Fibroblast of pulmonary artery (primary cell): Measurements from ENCODE around the gene UAP1L1.

Experiments used
- DNase-seq: peaks from one replicate; pipeline ENCODE4 v3.0.0-alpha.2; 2010; ENCODE audit warnings: low read depth
- H3K4me3 ChIP-seq: replicated peaks from 2 replicates; pipeline ENCODE4 v1.5.1; 2011; ENCODE audit warnings: low read depth, mild to moderate bottlenecking, control low read depth, low read length, moderate library complexity
- TF ChIP-seq, protein P1 (sequence below): IDR thresholded peaks from 2 replicates; pipeline ENCODE4 v1.5.1; 2011; ENCODE audit warnings: mild to moderate bottlenecking, control low read depth, low read length, inconsistent platforms; ENCODE audit errors: missing control alignments

UAP1L1 gene

DNA sequence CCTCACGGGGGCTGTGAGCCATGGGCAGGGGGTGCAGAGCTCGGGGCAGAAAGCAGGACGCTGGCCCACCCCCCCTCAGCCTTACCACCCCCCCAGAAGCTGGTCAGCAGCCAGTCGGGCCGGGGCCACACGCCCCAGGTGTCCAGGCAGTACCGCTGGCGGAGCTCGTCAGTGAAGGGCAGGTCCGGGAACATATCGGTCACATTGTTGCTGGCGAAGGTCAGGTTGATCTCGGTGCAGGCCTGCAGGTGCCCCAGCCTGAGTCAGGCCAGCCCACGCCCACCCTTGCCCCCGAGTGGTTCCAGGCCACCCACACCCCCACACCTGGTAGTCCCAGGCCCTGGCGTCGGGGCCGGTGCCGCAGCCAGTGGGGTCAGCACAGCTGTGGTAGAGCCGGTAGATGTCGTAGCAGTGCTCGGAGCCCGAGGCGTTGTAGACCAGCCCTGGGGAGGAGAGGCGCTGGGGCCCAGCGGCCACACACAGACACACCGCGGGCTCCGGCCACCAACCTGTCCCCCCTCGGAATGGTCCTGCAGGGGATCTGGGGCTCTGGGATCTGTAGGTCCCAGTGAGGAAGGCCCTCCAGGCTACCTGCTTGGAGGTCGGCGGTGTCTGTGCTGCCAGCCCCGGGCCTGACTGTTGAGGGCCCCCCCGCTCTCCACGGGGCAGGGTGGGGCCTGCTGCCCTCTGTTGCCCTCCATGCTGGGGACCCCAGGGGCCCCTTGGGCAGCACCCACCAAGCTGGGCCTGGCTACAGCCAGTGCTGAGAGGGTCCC, 34.7 kb downstream of the UAP1L1 start:
- DNase-seq, result no peak
- TF ChIP-seq, protein P1, sequence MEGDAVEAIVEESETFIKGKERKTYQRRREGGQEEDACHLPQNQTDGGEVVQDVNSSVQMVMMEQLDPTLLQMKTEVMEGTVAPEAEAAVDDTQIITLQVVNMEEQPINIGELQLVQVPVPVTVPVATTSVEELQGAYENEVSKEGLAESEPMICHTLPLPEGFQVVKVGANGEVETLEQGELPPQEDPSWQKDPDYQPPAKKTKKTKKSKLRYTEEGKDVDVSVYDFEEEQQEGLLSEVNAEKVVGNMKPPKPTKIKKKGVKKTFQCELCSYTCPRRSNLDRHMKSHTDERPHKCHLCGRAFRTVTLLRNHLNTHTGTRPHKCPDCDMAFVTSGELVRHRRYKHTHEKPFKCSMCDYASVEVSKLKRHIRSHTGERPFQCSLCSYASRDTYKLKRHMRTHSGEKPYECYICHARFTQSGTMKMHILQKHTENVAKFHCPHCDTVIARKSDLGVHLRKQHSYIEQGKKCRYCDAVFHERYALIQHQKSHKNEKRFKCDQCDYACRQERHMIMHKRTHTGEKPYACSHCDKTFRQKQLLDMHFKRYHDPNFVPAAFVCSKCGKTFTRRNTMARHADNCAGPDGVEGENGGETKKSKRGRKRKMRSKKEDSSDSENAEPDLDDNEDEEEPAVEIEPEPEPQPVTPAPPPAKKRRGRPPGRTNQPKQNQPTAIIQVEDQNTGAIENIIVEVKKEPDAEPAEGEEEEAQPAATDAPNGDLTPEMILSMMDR, result no peak
- H3K4me3 ChIP-seq, result no peak overlapping the region

DNA sequence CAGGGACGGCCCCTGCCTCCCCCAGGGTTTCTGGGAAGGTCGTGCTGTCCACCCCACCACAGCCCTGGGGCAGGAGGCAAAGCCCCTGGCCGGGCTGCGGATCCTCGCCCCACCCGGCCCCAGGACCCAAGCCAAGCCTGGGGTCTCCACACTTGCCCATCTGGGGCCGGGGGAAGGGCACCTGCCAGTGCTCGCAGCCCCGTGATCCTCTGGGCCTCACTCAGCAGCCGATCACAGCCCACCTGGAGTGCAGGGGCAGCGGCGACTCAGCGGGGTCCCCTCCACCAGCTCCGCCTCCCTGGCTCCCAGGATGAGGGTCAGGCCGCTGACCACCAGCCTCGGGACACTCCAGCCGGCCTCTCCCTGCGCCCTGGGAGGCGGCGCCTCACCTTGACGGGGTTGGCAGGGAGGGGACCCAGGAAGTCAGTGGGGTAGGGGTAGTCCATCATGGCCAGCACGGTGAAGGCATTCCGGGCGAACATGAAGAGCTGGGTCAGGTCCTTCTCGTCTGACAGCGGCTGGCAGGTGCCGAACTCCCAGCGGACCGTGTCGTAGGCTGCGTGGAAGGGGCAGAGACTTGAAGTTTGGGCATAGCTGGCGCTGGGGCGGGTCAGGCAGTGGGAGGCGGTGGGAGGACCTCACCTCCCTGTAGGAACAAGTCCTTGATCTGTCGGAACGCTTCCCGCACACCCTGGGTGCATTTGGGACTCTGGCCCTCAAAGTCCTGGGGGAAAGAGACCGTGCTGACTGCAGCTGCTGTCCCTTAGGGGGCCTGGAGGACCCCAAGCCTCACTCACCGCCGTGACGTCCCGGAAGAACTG, 35.5 kb downstream of the UAP1L1 start:
- TF ChIP-seq, protein P1, result no peak
- DNase-seq, result no peak
- H3K4me3 ChIP-seq, result no peak overlapping the region

DNA sequence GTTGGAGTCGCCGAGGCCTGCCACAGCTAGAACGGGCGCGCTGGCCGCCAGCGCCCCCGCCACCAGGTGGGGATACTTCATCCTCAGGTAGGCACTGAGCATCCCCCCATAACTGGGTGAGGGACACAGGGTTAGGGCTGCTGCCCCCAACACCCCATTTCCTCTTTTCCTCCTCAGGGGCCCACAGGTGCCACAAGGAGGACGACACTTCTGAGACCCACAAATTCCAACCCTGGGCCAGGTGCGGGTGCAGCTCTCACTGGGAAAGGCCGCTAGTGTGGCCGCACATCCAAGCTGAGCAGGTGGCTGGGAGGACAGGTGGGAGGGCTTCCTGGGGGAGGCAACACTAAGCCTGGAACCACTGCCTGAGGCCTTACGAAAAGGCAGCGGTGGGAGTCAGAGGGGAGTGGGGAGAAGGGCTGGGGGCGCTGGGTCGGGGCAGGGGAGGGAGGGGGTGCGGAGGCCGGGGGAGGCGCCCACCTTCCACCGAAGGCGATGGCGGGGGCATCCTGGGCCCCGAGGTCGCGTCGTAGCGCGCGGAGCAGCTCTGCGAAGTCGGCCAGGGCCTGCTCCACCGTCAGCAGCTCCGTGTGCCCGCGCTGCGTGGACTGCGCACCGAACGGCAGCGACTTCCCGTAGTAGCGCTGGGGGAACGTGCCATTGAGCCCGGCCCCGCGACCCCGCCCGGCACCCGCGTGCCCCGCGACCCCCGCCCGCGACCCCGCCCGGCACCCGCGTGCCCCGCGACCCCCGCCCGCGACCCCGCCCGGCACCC, 36.3 kb downstream of the UAP1L1 start:
- no peak for DNase-seq
- TF ChIP-seq, protein P1, result no peak
- H3K4me3 ChIP-seq, result peak overlapping the region; percentile 34

- H3K4me3 ChIP-seq, result peak overlapping the region; percentile 56
- TF ChIP-seq, protein P1, result no peak
Observed at GRCh38 chr9:137114220-137114612, 36.9 kb downstream of the UAP1L1 start.

GRCh38 chr9:137114613-137115393, 37.5 kb downstream of the UAP1L1 start, which contains the start of gene DPP7:
TSS of gene DPP7 (minus strand) at chr9:137114733. CDS start at chr9:137114713, 20 bp downstream.
- TF ChIP-seq, protein P1, result no peak
- peak; percentile 42 for DNase-seq
- H3K4me3 ChIP-seq, result peak within 1 kb of the TSS; percentile 56

More at GRCh38 chr9:137114220-137114612, 36.9 kb downstream of the UAP1L1 start:
- no peak for DNase-seq
